ENCODE measurements around the gene ACSM2A. TPM values are rescaled to one million over a fixed set of nuclear protein-coding genes. Genes with fewer than 3 reads are reported as not detected.

The ACSM2A gene
- total RNA-seq, 1 experiment from 2014 or later = not detected

- Histone ChIP-seq H3K9me3 (ENCODE audit: control insufficient read depth, insufficient read depth, low read depth, low read length) (no peaks in the 10 kb centered on the region; the same call in 1 of the 2 replicates), H3K4me3 (ENCODE audit: low read depth in 2 of 2, low read length in 2 of 2) (no peak overlapping the region), H3K27ac (ENCODE audit: low read length) (no peak overlapping the region), H3K4me1 (ENCODE audit: control insufficient read depth, insufficient read depth, low read length) (no peaks in the 10 kb centered on the region), H3K36me3 (ENCODE audit: control insufficient read depth, insufficient read depth, low read length) (no peaks in the 10 kb centered on the region), H3K27me3 (ENCODE audit: control insufficient read depth, insufficient read depth, low read length) (no peaks in the 10 kb centered on the region; the same call in 1 of the 2 replicates)
- no peak for ATAC-seq
- TF ChIP-seq REST (IDR thresholded peaks at IDR 0.05; ENCODE audit: insufficient read depth in 1 of 2, low read depth in 2 of 2, low read length in 1 of 2) (no peak), CTCF (IDR thresholded peaks at IDR 0.05) (no peak), TCF7L2 (IDR thresholded peaks at IDR 0.05; ENCODE audit: low read depth, low read length) (no peak), SIN3A (IDR thresholded peaks at IDR 0.05; ENCODE audit: borderline replicate concordance, insufficient read depth, low read depth, low read length) (no peak), POLR2AphosphoS5 (IDR thresholded peaks at IDR 0.05; ENCODE audit: low read depth, low read length) (no peak)
- BruUV-seq (replicated peaks) = no TSS peak
- ChIA-PET CTCF (no interaction called here), POLR2A (no interaction called here)
- DNase-seq (ENCODE audit: low read depth, low spot score) = no peak
- in situ Hi-C loops (cut with HindIII; ENCODE audit: low pct_unique_long_range_greater_than_20kb, low sequenced_read_pairs) (no loop called here), intact Hi-C loops (cut with micrococcal nuclease; ENCODE audit: unreplicated experiment) (no loop called here)
Observed at GRCh38 chr16:20510323-20510722, 59.0 kb downstream of the ACSM2A start.

GRCh38 chr16:20515688-20516090, 64.4 kb downstream of the ACSM2A start:
- ATAC-seq = no peak
- POLR2A ChIA-PET = no interaction called here
- no peaks in the 10 kb centered on the region for H3K9me3 ChIP-seq (ENCODE audit: control insufficient read depth, insufficient read depth, low read depth, low read length)

GRCh38 chr16:20517149-20517548, 65.8 kb downstream of the ACSM2A start:
- no peak for TF ChIP-seq POLR2AphosphoS5 (IDR thresholded peaks at IDR 0.05; ENCODE audit: low read depth, low read length)
- TF ChIP-seq TCF7L2 (IDR thresholded peaks at IDR 0.05; ENCODE audit: low read depth, low read length) = no peak
- no peak for TF ChIP-seq SIN3A (IDR thresholded peaks at IDR 0.05; ENCODE audit: borderline replicate concordance, insufficient read depth, low read depth, low read length)
- TF ChIP-seq REST (IDR thresholded peaks at IDR 0.05; ENCODE audit: insufficient read depth in 1 of 2, low read depth in 2 of 2, low read length in 1 of 2) = no peak
- no peak for TF ChIP-seq CTCF (IDR thresholded peaks at IDR 0.05)
- H3K36me3 ChIP-seq (ENCODE audit: control insufficient read depth, insufficient read depth, low read length) = no peaks in the 10 kb centered on the region
- ATAC-seq = no peak
- peaks cover 3% of the 10 kb centered on the region; the same call in 1 of the 2 replicates for H3K27me3 ChIP-seq (ENCODE audit: control insufficient read depth, insufficient read depth, low read length)
- no peak overlapping the region for H3K27ac ChIP-seq (ENCODE audit: low read length)
- ChIA-PET CTCF (no interaction called here), POLR2A (no interaction called here)
- no peaks in the 10 kb centered on the region for H3K9me3 ChIP-seq (ENCODE audit: control insufficient read depth, insufficient read depth, low read depth, low read length)
- intact Hi-C loops (cut with micrococcal nuclease; ENCODE audit: unreplicated experiment) (no loop called here), in situ Hi-C loops (cut with HindIII; ENCODE audit: low pct_unique_long_range_greater_than_20kb, low sequenced_read_pairs) (no loop called here)
- no peak overlapping the region for H3K4me3 ChIP-seq (ENCODE audit: low read depth in 2 of 2, low read length in 2 of 2)
- H3K4me1 ChIP-seq (ENCODE audit: control insufficient read depth, insufficient read depth, low read length) = no peaks in the 10 kb centered on the region
- no peak for DNase-seq (ENCODE audit: low read depth, low spot score)
- BruUV-seq (replicated peaks) = no TSS peak

More at GRCh38 chr16:20515688-20516090, 64.4 kb downstream of the ACSM2A start:
- intact Hi-C loops (cut with micrococcal nuclease; ENCODE audit: unreplicated experiment) = no loop called here
- CTCF ChIA-PET = no interaction called here
- Histone ChIP-seq H3K4me3 (ENCODE audit: low read depth in 2 of 2, low read length in 2 of 2) (no peak overlapping the region), H3K27me3 (ENCODE audit: control insufficient read depth, insufficient read depth, low read length) (peaks cover 3% of the 10 kb centered on the region; the same call in 1 of the 2 replicates), H3K27ac (ENCODE audit: low read length) (no peak overlapping the region), H3K36me3 (ENCODE audit: control insufficient read depth, insufficient read depth, low read length) (no peaks in the 10 kb centered on the region), H3K4me1 (ENCODE audit: control insufficient read depth, insufficient read depth, low read length) (no peaks in the 10 kb centered on the region)
- BruUV-seq (replicated peaks) = no TSS peak
- TF ChIP-seq TCF7L2 (IDR thresholded peaks at IDR 0.05; ENCODE audit: low read depth, low read length) = no peak
- in situ Hi-C loops (cut with HindIII; ENCODE audit: low pct_unique_long_range_greater_than_20kb, low sequenced_read_pairs) = no loop called here
- DNase-seq (ENCODE audit: low read depth, low spot score) = no peak

Measured in Panc1 (cell line).